NCI-H1436 treated with DMSO at 0.1 percent for 48 hours (cell line): ENCODE measurements around the gene POLR2L.

Experiments
- DNase-seq: peaks from one replicate; lab custom pipeline; 2025; lab: John Stamatoyannopoulos, UW

Gene POLR2L

DNA sequence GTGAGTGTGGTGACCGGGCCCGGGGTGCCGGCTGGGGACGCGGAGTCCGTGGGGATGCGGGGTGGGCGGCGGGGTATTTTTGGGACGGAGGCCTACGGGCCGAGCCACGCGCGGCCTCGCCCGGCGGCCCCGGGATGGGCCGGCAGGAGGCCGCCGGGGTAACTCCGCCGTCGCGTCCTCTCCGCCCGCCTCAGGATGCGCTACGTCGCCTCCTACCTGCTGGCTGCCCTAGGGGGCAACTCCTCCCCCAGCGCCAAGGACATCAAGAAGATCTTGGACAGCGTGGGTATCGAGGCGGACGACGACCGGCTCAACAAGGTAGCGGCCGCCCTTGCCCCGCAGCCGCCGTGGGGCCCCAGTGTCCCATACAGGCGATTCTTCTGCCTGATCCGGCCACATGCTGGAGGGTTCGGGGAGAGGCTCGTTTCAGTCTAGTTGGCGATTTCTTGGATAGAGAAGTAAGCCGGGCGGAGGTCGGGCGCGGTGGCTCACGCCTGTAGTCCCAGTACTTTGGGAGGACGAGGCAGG is 32.2 kb downstream of the POLR2L start:
- no peak for DNase-seq

DNA sequence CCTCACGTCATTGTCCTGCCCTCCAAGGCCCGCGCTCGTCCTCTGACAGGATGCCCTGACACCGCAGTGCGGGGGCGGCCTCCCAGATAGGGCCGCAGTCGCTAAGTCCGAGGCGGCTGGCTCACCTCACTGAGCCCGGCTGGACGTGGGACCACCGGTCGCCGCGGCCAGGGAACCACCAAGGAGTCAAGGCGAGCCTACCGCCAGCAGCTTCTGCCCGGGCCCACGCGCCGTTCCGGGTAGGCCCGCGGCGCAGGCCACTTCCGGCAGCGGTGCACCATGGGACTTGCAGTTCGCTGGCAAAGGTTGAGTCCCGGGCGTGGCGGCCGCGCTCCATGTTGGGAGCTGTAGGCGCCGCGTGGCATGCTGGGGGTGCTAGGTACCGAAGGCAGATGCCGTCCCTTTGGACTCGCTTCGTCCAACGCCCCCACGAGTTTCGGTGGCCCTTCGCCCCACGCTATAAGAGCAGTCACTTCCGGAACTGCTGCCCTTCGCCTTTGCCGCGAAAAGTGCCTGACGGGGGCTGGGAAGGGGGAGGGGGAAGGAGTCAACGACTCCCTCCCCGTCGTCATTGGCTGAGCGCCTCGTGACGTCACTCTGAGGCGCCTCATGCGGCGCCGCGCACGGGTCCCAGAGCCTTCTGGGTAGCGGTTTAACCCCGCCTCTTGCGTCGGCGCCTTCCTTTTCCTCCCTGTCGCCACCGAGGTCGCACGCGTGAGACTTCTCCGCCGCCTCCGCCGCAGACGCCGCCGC is 32.9 kb downstream of the POLR2L start, which contains the start of gene RPLP2:
Gene RPLP2 (plus strand): TSS at position 681 of the 753 bp plus-strand sequence. CDS start 268 bp downstream, outside the sequence.
- peak; percentile 83 for DNase-seq

DNA sequence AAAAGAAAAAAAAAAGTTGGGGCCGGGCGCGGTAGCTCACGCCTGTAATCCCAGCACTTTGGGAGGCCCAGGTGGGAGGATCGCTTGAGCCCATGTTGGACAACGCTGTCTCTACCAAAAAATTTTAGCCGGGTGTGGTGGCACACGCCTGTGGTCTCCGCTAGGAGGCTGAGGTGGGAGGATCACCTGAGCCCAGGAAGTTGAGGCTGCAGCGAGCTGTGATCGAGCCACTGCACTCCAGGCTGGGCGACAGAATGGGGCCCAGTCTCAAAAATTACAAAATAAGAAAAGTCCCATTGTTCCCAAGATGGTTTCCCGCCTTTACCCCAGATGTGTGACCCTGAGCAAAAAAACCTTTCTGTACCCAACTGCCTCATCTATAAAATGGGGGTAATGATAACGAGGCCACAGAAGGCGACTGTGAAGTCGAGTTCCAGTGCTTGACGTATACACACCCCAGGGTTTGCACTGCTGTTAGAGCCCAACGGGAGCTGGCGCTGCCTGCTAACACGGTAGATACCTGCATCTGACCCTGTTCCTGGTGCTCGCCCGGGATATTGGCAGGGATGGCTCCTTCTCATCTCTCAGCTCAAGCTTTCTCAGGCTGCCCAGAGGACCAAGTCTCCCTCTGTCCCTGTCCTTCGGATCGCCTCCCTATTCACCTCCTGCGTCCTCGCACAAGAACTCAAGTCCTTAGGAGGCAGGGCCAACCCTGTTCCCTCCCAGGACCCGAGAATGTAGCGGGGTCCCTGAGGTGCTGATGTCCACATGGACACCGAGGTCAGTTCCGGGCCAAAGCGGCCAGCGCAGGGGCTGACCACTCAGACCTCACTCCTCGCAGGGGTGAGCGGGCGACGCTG is 33.7 kb downstream of the POLR2L start:
- DNase-seq: no peak

DNA sequence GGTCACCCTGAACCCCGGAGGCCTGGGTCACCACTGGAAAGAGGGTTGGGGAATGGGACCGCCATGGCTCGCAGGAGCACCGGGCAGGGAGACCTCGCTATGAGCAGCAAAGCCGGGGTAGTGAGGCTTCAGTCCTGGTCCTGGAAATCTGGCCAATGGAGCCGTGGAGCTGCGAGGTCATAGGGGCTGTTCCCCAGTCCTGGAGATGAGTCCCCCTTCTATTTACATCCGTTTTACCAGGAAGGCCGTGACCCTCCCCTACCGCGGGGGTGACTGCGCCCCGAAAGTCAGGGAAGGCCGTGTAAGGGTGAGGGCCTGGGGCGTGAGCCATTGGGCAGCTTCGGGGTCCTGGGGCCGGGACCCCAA is 37.7 kb downstream of the POLR2L start:
- DNase-seq: no peak

DNA sequence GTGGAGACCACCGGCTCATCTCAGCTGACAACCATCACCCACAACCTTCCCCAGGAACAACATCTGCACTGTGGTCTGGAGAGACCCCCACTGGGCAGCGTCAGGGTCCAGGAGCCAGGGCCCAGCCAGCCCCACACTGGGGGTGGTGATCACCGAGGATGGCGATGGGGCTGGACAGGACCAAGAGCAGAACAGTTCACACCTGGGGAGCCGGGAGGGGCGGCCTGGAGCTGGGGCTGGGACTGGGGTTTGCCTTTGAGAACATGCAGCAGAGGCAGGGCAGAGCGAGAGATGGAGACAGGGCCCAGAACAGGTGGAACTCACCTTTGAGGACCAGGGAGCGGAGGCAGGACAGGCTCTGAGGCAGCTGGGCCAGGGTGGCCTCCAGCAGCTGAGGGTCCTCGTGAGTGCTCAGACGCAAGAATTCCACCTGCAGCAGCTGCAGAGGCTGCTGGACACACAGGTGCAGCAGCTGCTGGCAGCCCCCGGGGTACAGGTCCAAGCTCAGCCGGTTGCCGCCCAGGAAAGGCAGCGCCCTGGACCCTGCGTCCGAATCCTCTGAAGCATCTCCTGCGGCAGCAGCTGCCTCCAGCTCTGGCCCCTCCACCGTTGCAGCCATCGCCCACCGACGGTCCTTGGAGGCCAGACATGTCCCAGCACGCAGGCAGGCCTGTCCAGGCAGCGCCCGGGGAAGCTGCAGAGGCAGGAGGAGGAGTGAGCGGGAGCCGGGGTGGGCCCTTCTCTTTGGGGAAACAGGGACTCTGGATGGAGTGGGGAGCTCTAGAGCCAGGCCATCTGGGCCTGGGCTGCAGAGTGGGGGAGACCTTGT is 38.3 kb downstream of the POLR2L start:
- no peak for DNase-seq

DNA sequence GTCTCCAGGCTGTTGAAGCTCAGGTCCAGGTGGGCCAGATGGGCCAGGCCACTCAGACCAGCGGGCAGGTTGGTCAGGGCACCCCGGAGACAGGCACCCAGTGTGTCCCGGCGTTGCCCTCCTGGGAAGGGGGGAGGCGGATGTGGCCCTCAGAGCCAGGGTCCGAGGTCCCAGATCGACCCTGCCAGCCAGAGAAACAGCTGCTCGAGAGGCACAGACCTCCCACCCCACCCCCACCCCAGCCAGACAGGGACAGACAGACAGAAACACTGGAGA is 38.9 kb downstream of the POLR2L start:
- DNase-seq: no peak

DNA sequence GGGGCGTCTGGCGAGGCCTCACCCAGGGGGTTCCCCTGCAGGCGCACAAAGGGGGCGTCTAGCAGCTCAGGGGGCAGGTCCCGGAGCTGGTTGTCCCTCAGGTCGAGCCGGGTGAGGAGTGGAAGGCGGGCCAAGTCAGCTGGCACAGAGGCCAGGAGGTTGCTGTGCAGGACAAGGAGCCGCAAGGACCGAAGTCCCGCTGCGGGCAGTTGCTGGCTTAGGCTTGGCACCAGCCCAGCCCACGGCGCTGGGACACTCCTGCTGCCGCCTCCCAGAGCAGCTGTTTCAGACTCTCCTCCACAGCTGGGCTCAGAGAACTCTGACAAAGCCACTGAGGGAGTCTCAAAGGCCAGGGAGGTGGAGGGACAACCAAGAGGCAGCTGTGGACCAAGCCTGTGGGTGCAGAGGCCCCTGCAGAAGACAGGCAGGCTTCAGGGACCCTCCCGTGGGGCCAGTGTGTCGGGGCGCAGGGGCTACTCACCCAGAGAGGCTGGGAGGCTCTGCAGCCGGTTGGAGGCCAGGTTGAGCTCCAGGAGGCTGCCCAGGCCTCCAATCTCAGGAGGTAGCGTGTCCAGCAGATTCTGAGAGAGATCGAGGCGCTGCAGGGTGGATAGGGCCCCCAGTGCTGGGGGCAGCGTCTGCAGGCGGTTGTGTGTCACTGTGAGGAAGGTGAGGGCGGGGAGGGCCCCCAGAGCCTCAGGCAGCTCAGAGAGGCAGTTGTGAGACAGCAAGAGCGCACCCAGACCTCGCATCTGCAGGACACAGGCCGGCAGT is 39.4 kb downstream of the POLR2L start:
- DNase-seq: no peak

DNA sequence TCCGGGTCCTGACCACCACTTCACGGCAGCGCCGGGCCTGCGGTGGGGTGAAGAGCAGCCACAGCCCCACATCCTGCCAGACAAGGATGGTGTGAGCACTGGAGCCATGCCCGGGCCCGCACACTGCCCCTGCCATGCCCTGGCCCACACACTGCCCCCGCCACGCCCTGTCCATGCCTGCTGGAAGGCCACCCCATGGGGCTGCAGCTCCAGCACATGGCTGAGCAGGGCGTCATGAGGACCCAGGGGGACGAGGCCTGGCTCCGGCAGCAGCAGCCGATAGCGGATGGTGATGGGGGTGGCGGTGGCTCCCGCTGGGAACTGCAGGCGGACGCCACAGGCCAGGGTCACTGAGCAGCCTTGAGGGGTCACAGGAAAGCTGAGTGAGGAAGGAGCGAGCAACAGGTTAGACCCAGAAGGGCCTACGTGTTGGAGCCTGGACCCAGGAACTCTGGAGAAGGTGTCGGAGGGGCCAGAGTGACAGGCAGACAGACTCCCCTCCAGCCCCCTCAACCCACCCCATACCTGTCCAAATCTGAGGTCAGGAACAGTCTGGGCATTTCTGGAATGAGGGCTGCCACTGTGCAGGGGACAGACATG is 40.2 kb downstream of the POLR2L start:
- no peak for DNase-seq

DNA sequence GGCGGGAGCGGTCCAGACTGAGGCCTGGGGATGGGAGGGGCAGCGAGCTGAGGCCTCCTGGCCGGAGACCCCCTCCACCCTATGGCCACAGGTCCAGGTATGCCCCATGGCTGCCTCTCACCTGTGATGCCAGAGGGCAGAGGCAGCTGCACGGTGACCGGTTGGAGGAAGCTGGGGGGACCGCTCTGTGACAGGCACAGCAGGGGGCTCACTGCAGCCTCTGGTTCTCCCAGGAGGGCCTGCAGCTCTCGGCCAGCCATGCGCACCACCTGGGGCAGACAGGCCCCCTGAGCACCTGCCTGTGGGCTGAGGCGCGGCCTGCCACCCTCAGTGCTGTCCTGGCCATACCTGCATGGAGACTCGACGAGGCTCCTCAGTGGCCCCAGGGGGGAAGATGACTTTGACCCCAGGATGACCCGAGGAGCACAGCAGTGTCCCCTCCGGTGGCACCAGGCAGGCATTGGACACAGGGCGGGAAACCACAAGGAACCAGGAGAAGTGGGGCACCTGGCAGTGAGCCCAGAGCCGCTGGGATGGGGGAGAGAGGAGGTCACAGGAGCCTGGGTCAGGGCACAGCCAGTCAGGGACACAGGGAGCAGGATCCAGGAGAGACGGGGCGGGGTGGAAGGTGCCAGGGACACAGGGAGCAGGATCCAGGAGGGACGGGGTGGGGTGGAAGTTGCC is 41.1 kb downstream of the POLR2L start:
- DNase-seq: no peak

DNA sequence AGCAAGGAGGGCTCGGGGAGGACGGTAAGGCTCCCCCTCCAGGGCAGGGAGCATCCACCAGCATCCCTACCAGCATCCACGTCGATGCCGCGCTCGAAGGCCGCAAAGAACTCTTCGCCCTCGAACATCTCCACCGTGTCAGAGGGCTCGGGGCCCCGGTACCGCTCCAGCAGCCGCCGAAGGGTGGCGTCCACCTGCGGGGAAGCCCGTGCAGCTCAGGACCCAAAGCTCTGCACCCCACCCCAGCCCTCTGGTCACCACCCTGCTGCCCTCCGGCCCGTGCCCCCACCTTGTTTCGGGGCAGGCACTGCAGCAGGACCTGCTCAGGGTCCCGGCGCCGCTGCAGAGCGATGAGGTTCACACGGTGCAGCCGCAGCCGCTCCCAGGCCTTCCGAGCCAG is 41.9 kb downstream of the POLR2L start:
- DNase-seq: no peak

DNA sequence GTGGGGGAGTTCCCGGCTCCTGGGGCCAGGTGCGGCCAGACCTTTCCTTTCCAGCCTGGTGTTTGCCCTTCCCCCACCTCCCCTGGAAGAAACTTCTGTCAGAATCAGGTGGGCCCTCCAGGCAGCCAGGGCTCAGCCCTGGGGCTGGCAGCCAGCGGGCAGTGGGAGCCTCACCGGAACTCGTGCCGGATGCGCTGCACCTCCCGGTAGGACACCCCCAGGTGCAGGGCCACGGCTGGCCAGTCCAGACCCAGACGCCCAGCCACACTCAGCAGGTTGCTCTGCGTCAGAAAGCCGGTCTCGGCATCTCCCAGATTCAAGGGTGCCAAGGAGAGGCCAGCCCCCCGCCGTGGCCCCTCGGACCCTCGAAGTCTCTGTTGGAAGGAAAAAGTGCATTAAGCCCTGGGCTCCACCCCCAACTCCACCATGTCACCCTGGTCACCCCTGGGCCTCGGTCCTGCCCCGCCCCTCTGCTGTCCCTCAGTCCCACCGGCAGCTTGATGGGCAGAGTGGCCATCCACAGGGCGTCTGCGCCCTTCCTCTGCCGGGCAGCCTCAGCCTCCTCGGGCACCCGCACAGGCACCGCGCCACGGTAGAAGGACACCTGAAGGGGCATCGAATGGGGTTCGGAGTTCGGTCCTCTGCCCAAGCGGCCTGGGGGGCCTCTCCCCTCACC is 42.5 kb downstream of the POLR2L start:
- no peak for DNase-seq

DNA sequence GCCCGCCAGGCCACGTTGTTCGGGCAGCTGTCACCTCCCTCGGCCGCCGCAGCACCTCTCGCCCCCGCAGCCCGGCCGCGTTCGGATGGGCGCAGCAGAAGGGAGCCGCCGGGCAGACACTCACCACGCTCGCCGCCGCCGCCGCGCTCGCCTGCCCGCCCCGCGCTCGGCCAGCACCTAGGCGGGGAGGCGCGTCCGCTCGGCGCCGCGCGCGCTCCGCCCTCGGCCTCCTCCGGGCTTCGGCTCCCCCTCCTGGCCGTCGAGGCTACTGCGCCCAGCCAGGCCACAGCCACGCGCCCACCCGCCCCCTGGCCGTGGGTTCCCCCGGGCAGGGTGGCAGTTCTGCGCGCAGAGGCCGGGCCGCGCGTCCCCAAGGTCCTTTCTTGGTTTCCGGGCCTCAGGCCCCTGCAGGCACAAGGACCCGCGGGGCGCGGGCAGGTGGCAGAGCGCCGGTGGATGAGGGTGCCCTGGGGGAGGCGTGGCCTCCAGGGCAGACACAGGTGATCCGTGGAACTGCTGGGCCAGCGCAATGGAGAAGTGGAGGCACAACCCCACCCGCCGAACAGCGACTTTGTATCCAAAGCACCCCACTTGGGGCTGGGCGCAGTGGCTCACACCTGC is 44.1 kb downstream of the POLR2L start, which contains the start of gene SLC25A22:
Gene SLC25A22 (minus strand): TSS at position 189 of the 621 bp plus-strand sequence. CDS start 3,275 bp downstream, outside the sequence.
- DNase-seq: no peak

DNA sequence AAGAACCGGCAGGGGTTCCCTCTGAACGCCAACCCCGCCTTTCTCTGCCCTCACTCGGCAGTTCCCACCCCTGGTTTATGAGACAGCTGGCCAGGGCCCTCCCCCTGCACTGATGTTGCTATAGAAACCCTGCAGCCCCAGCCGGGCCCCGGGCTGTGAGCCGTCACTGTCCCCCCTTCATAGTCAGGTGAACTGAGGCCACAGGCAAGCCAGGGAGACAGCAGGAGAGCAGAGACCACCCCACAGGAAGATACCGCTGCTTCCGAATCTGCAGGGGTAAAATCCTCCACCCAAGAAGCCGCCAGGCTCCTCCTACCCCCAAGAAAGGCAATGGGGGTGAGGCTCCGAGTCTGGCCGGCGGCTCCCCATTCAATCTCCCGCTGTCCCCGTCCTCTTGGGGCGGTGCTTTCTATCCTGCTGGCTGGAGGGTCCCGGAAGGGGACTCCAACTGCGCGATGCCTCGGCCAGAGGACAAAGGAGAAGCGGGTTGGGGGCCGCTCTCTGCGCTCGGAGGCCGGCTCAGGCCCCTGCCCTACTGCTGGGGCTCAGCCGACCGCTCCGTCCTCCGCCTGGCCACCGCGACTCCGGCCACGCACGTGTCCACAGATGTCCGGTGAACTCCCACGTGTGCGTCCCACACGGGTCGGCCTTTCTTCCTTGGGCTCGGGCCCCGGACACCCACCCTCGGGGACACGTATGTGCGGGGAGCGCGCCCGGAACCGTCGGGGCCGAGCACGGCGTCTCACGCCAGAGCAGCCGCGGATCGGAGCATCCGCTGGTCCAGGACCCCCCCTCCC is 44.8 kb downstream of the POLR2L start:
- DNase-seq: peak; percentile 56

DNA sequence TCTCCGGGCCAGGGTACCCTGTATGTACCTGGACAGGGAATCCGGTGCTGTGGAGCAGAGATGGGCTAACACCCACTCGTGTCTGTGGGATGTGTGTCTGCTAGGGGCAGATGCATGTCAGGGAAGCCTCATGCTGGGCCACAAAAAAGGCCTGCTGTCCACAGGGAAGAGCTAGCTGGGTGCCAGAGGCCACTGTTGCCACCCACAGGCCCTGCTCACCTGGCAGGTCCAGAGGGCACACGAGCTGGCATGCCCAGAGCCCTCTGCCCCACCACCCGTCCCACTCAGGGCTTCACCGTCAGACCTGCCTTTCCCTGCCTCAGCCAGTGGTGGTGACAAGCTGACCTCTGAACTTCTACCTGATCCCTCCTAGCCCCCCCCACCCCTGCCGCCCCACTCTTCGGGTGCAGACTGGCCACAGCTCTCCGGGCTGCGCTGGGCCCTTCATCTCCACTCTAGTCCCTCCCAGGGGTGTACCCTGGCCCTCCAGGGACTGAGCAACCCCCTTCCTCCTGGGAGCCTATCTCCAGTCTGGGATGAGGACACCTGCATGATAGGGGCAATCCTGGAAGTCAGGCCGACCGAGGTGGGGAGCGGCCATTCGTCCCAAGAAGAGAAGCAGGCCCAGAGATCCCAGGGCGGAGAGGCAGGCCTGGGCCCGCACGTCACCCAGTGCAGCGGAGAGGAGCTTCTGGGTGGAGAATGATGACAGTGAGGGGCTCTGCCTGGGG is 45.6 kb downstream of the POLR2L start:
- DNase-seq: no peak

DNA sequence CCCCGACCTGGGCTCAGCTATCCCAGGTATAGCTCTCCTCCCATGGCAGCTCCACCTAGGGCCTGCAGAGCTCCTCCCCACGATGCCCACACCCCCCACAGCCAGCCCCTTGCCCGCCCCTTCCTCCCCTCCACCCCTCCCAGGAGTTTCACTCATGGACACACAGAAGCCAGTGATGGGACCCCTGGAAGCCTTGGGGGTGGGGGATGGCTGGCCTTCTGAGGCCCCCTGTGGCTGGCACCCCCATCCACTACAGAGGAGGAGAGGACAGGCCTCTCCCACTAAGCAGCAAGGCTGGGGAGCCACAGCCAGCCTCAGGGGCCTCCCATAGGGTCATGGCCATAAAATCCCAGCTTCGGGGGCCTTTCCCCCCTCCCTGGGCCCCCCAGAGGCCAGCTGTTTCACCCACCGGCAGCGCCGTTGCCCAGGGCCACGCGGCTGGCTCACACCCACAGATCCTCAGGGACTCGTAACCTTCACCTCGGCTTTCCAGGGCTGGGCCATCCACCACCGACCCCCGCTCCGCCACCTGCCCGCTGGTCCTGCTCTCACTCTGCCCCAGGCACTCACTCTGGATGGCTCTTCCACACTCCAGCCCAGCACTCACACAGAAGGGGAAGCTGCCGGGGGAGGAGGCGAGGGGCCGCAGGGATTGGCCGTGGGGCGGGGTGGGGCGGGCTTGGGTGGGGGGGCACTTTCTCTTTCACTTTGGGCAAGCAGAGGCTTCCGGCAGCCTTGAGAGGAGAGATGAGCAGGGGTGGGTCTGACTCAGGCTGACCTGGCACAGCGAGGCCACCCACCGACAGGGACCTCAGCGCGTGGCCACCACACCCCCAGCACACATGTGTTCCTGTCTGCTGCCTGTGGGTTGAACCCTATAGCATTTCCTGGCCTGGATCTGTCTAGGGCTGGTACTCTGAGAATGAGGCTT is 46.4 kb downstream of the POLR2L start:
- no peak for DNase-seq

DNA sequence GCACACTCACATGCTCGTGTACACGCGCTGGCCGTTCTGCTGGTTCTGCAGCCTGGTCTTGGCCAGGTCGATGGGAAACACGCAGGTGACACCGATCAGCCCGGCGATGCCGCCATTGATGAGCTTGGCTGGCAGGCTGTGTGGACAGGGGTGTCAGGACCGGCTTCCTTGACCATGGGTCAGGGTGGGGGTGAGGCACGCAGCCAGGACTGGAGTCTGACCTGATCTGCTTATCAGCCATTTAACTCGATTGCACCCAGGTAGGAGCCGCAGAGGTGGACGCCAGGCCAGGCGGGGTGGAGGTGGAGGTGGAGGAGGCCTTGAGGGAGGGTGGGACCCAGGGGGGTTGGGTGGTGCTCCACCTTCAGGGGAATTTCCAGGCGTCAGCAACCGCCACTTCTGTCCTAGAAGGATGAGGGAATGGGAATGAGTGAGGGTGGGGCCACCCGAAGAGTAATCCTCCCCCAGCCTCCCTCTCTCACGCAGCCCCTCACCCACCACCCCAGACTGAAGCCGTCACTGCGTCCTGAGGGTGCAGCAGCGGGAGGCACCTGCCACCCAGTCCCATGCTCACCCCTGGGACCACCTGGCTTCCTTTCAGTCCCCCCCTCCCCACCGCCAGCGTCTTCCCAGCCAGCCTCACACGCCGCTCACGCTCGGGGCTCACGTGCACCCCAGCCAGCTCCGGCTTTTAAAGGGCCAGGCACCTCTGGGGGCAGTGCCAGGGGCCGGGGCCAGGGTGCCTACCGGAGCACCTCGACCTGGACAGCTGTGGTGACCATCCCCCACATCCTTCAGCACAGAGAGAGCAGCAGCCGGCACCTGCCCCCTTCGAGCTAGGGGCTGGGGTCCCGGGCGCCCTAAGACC is 47.3 kb downstream of the POLR2L start:
- no peak for DNase-seq
